Limb (tissue), 2 donors: Measurements from ENCODE around the gene CLEC3A.
"Not testable (repeated sequence)": the region's sequence is repeated elsewhere in the genome, so short reads cannot be mapped to it uniquely, and the experiment has no call there.

ENCODE experiments used
- DNase-seq, 2 donors: peaks; one replicate each; pipeline ENCODE4 v3.0.0-alpha.2; 2016; ENCODE audit errors: extremely low spot score in 2 of 2

Gene CLEC3A, protein sequence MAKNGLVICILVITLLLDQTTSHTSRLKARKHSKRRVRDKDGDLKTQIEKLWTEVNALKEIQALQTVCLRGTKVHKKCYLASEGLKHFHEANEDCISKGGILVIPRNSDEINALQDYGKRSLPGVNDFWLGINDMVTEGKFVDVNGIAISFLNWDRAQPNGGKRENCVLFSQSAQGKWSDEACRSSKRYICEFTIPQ

DNA sequence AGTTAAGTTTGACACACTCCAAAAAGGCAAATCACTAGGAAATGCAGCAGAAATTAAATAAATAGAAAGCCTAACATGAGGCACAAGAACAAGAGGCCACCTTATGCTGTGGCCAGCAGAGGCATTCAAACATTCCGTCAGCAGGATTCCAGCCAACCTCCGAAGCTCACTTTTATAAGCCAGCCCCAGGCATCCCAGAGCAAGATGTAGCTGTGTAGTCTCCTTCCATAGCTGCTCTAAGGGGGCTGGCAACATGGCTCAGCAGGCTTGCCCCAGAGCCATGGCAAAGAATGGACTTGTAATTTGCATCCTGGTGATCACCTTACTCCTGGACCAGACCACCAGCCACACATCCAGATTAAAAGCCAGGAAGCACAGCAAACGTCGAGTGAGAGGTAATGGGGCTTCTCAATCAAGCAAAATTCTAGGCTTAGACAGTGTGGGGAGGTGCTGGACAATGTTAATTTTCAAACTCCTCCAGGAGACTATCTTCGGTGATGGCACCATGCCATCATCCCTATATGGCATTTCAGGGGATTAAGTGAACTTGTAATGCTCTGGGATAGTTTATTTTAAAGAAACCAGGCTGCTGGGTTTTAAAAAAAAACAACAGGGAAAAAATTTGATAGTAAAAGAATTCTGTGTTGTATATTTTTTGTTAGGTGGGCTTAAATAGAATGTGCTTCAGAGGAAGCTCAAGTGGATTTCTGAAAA lies at the start of gene CLEC3A:
CLEC3A (plus strand) TSS at position 202 of the 714 bp plus-strand sequence; CDS start at position 281, 79 bp downstream.
- DNase-seq, result no peak

DNA sequence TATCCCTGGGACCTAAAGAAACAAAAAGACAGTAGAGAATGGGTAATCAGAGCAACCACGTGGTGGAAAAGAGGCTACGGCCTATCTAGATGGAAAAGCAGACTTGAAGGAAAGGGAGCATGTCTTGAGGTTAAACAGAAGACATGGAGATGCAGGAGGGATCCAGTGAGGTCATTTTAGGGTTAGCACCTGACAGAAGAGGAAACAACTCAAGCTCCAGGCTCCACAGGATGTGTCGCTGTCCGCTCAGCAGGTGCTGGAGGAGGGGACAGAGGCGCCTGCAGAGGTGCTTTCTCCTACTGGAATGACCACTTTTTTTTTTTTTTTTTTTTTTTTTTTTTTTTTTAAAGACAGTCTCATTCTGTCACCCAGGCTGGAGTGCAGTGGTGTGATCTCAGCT lies 47.5 kb upstream of the CLEC3A start:
- DNase-seq, result no peak

DNA sequence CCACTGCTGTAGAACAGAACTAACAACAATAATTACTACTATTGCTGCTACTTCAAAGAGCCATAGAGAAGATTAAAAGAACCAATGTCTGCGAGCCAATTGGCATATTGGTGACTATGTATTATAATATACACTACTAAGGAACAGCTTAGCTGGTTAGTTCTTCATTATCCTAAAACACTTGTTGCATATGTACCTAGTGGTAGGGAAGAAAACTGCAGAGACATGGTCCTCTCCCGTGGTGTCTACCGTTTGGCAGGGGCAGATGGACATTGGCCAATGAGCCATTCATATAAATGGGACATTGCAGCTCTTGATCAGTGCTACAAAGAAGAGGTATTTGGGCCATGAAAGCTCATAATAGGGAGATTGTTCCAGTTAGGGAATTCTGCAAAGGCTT lies 46.4 kb upstream of the CLEC3A start:
- DNase-seq, result no peak

DNA sequence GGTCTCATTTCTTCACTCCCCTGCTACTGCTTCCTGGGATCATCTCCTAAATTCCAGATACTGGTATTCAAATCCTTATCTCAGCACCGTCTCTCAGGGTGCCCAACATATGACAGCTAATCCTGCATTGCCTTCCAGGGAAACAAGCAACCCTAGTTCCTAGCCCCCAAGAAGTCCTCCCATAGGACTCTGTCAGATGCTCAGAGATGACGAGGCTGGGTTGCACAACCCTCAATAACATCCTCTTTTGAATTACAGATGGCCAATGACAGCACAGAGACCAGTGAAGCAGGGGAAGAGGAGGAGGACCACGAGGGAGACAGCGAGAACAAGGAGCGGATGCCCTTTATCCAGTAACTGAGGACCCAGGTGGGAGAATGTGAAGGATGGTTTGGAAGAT lies 45.0 kb upstream of the CLEC3A start:
- no peak for DNase-seq

DNA sequence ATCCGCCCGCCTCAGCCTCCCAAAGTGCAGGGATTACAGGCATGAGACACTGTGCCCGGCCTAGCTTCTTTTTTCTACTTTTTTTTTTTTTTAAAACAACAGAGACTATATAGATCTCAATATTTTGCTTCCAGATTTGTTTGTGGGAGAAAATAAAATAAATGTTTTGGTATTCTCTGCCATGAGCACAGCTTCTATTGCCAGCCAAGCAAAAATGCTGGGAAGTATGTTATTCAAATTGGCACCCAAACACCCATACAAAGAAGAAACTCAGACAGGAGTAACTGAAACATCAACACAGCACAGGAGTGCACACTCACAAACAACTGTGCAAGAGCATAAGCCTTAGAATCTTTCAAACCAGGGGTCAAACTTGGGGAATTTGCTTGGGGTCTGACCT lies 37.2 kb upstream of the CLEC3A start:
- no peak for DNase-seq

DNA sequence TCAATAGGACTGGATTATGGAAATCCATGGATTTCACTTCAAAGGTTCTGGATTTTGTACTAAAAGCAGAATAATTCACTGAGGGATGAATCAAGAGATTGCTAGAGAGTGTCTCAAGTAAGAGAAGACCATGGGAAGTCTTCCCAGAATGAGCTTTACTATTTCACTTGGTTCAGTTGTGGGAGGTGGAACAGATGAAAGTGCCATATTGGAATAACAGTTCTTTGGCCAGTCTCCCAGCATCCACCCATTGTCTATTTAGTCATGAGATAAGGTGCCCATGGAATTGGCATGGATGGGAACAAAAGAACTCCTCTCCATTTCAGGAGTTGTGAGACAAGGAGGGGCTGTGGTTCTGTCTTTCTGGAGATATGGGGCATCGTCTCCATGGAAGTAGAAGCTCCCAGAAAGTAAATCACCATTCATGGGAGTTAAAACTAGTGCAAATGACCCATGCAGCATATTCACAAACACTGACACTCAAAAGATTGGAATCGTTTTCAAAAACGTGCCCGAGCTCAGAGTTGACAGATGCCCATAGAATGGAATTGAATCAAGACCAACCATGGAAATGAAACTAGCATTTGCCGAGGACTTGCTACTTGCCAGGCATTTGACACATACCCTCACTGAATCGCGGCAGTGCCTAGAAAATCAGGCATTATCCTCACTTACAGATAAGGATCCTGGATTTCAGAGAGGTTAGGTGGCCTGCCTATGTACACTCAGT lies 36.2 kb upstream of the CLEC3A start:
- no peak for DNase-seq

DNA sequence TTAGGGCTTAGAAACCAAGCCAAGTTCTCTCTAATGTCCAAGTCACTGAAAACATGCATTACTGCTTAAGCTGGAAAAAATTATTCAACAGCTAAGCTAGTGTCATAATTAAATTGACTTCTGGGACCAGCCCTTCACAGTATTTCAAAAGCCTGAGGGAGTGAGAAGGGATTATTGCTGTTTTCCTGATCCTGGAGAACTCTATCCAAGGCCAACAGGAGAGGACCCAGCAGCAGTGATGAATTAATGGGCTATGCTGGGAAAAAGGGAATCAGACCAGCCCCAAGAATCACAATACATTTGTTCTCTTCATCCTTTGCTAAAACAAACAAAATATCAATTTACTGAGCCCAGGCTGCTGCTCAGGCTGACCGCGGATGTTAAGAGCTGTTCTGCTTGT lies 34.5 kb upstream of the CLEC3A start:
- DNase-seq, result peak in 1 of 2 donors; percentile 21

DNA sequence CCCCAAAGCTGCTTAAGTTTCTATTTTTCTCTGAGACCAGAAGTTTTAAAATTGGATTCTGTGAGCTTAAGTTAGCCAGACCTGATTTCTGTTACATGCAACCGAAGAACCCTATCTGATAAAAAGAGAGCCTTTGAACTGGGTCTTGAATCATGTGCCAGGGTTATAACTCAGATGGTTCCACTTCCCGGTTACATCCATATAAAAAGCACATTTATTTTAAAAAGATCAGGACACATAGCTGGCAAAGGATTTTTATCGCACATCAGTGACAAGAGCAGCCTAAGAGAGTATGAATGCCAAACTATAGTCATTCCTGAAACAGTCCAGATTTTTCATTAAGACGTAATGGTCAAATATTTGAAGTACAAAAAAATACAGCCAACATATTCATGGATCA lies 32.5 kb upstream of the CLEC3A start:
- no peak for DNase-seq

DNA sequence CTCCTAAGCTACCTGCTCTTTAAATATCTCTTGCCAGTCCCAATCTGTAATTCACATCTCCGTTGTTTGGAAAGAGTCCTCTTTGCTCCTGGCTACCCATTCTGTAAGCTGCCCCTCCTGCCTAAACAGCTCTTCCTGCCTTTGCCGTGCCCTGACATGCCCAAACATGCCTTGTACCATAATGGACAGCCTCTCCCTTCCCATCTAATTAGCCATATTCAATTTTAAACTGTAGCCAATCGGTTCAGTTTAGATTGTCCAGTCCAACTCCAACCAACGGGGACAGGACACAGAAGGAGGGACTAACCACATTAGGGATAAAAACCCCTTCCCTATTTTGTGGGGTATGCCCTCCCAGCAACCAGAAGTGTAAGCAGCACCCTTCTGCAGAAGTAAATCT lies 30.6 kb upstream of the CLEC3A start:
- no peak for DNase-seq

DNA sequence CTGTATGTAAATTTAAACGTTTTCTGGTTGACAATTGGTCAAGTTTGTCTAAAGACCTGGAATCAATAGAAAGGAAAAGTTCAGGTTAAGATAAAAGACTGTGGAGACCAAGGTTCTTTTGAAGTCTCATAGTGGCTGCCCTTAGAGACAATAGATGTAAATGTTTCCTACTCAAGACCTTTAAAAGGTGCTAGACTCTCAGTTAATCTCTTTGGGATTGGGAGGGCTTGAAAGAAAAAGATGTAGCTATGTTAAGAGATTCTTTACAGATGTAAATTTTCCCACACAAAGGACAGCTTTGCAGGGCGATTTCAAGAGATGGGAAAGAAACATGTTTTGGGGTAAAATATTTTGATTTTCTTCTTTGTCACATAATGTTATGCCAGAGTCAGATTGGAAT lies 30.0 kb upstream of the CLEC3A start:
- DNase-seq, result not testable (repeated sequence)

DNA sequence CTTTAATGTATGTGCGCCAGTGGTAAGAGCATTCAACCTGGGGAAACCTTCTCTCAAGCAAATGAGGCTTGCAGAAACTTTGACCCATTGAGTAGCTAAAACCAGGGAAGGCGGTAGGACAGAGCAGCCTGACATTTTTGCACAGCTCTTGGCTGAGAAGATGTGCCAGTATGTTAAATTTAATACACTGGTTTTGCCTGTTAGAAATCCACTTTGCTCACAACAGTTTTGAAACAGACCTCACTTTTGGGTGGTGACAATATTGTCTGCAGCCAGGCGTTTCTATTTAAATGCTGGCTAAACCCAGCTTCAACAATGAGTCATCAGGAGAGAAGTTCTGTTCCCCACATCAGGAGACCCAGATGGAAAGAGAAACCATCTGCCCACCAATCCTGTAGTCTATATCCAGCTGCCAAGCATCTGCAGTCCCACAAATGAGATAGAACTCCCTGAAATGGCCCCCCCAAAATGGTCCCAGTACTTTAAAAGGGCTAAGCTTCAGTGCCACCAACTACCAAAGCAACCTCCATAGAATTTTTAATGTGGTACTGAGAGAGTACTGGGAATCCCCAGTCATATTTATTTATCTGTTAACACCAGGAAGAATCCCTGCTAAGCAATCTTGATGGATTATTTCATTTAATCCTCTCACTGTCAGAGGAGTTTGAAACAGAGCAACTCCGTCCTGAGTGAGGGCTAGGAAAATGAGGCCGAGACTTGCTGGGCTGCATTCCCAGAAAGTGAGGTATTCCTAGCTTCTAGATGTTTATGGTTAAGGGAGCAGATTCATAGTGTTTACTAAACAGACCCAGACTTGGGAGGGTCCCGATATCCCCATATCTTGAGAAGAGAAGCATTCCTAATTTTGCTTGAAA lies 29.0 kb upstream of the CLEC3A start:
- DNase-seq, result no peak

DNA sequence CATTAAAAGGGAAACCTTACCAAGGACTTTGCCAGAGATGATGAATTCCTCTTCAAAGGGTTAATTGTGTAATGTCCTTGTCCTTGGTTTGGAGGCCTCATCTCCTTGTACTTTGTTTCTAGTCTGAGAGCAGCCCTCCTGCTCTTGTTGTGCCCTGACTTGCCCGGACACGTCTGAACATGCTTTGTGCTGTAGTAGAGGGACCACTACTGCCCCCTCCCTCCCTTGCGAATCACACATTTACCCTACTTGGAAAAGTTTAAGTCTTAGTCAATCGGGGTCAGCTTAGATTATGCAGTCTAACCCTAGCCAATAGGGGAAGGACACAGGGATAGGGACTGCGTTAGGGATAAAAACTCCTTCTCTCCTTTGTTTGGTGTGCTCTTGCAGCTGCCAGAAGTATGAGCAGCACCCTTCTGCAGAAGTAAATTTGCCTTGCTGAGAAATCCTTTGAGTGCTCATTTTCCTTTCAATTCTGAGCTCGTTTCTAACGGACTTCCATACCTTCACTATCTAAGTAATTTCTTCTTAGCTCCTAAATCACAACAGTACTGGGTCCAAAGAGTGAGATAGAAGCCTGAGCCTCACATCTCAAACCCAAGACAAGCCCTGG lies 26.4 kb upstream of the CLEC3A start:
- no peak for DNase-seq

DNA sequence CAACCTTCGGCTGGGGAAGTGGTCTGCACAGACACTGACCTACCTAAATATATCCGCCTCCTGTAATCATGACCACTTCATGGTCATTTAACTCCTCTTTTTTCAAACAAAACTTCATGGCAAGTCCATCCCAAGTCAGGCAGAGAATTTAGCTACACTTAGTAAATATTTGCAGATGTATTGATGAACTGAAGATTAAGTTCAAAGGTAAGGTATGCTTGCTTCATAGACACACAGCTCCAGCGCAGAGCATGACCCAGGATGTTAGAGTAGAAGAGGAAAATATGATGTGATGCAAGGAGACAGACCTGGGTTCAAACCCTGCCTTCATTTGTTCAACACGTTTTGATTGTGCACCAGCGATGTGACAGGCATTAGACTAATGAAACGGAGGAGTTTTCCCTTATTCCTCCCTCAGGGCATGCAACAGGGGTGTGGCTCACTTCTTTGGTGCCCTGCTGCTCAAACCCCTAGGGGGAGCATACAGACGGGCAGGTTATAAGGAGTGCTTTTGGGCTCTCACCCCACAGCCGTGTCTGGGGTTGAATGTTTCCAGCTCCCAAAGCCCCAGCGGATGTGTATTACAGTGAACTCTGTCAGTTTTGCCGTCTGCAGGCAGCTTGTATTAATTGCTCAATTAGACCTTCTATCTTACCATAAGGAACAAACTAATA lies 23.9 kb upstream of the CLEC3A start:
- no peak for DNase-seq

DNA sequence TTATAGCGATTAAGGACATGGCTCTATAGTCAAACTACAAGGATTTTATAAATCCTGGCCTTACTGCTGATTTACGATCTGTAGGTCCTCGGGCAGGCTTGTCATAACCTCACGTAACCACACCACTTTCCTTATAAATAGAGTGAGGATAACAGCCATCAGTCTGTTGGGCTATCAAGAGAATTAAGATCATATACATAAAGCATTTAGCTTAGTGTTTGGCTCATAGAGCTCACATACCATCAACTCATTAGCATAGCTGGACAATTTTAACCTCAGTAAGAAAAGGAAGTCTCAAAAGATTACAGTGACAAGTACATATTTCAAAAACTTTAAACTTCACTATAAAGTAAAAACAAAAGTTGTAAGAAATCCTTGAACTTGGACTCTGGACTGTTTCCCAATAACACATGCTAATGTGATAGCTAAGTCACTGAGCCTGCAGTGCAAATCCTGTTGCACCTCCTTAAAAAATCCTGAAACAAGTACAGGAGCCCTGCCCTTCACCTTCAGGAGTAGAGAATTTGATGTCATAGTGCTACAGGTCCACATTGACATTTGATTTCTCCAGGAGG lies 20.8 kb upstream of the CLEC3A start:
- no peak for DNase-seq

DNA sequence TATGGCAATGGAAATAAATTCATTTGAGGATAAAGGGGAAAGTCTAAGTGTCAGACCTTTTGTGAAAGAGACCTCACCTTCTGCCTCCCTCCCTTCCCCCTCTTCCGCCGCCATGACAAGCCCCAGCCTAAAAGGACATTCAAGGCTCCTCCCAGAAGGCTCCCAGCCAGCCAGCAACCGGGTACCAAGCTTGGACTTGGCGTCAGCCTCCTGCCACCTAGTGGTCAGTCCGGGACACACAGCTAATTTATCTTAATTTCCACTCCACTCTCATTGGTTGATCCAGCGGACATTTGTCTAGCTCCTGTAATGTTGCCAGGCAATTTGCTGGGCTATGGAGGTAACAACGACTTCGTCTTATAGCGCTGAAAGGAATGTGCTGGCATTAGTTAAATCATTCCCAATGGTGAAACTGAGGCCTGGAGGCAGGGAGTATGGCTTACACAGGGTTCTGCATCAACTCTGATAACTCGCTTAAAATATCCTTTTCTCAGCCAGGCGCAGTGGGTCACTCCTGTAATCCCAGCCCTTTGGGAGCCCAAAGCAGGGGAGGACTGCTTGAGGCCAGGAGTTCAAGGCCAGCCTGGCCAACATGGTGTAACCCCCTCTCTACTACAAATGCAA lies 19.3 kb upstream of the CLEC3A start:
- DNase-seq, result peak; percentile 79 to 85

DNA sequence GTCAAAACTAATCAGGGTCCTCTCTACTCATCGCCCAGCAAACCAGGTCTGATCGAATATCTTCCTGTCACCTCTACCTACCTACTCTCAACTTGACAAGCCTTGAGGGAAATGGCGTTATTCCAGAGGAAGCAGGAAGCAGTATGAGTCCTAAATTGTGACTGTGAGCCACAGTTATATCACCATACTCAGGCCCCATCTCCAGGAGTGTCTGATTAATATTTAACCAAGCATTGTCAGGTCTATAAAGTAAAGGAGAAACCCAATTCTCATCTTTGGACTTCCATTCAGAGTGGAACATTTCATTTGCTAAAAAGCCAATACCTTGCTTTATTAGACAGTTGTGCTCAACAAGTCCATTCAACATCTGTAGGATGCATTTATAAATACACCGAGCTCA lies 17.8 kb upstream of the CLEC3A start:
- DNase-seq, result no peak

DNA sequence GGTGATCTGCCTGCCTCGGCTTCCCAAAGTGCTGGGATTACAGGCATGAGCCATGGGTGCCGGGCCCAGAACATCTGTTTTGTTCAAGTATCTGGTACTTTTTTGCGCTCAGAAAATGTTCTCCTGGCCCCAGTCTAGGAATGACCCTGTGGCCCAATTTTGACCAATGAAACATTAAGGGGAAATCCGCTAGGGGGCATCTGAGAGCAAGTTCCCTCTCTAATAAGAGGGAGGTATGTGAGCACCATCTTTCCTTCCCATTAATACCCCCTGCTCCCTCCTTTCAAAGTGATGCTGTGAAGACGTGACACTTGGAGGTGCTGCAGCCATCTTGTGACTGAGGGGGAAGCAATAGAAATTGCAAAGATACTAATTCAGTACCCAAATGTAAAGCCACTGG lies 16.5 kb upstream of the CLEC3A start:
- DNase-seq, result no peak

DNA sequence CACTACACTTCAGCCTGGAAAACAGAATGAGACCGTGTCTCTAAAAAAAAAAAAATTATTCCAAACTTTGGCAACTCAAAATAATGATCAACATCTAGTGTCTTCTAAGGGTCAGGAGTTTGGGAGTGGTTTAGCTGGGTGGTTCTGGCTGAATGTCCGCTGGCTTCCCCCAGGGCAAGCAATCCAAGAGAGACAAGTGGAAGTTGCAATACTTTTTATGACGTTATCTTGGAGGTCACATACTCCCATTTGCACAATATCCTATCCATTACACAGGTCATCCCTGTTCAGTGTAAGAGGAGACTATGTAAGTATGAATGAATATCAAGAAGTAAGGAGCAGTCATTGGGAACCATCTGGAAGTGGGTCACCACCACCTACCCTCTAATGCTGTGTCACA lies 15.2 kb upstream of the CLEC3A start:
- no peak for DNase-seq

DNA sequence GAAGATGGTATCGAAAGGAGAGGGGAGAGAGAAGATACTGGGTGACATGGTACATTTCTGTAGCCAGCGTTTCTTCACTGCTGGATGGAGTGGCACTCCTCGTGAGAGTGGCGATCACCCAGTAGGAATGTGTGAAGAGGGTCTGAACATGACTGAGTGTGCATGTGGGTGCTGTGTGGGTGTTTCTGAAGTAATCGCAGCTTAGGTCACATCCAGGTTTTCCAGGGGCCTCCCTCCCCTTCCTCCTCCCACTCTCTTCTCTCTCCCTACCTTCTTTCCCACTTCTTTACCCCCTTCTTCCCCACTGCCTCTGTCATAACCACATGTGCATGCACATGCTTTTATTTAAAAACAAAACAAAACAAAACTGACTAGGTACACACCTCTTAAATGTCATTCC lies 1.8 kb downstream of the CLEC3A start:
- no peak for DNase-seq

DNA sequence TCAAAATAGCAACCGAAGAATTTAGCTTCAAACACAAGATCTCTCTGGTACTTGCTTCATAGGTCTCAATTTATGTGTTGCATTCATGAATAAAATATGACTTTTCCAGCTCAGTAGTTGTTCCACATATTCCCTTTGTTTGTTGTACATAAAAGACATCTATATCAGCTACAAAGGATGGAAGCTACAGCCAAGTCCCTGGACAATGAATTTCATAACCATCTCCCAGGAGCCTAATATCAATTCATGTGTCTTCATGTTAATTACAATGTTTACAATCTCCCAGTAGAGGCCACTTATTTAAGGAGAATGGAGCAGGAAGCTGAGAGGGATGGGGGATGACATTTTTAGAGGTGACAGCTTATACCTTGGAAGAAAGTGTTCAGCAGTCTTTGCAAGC lies 3.3 kb downstream of the CLEC3A start:
- DNase-seq, result no peak
